ENCODE results near the gene SEC16B.

Gene SEC16B

DNA sequence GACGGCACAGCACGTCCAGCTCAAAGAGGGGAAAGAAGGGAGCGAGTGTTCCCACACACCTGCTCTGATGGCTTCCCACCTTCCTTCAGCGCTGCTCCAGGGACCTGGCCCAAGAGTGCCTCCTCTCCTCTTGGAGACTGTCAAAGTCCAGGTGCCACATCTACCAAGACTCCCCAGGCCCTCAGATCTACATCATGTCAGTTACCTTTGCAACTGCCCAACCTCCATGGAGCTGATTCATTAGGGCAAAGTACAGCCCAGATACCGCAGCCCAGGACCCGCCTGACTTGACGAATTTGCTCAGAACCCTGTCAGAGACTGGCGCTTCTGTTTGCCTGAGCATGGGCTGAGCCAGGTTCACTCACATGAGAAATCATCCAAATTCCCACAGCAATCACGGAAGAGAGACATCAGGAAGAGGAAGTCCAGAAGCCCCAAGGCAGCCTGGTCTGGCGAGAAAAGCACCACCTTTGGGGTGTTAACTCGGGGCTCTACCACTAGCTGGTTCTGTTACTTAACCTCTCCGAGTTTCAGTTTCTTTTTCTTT is at the start of gene SEC16B:
TSS of gene SEC16B (minus strand) at position 234 of the 547 bp plus-strand sequence. CDS start 2,077 bp downstream, outside the sequence.
- TF ChIP-seq, protein P1, sequence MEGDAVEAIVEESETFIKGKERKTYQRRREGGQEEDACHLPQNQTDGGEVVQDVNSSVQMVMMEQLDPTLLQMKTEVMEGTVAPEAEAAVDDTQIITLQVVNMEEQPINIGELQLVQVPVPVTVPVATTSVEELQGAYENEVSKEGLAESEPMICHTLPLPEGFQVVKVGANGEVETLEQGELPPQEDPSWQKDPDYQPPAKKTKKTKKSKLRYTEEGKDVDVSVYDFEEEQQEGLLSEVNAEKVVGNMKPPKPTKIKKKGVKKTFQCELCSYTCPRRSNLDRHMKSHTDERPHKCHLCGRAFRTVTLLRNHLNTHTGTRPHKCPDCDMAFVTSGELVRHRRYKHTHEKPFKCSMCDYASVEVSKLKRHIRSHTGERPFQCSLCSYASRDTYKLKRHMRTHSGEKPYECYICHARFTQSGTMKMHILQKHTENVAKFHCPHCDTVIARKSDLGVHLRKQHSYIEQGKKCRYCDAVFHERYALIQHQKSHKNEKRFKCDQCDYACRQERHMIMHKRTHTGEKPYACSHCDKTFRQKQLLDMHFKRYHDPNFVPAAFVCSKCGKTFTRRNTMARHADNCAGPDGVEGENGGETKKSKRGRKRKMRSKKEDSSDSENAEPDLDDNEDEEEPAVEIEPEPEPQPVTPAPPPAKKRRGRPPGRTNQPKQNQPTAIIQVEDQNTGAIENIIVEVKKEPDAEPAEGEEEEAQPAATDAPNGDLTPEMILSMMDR (IDR thresholded peaks at IDR 0.05; ENCODE audit: borderline replicate concordance, insufficient read depth, low read depth, low read length), result no peak
- H3K4me3 ChIP-seq (ENCODE audit: low read depth, low read length), result no peak within 1 kb of the TSS

DNA sequence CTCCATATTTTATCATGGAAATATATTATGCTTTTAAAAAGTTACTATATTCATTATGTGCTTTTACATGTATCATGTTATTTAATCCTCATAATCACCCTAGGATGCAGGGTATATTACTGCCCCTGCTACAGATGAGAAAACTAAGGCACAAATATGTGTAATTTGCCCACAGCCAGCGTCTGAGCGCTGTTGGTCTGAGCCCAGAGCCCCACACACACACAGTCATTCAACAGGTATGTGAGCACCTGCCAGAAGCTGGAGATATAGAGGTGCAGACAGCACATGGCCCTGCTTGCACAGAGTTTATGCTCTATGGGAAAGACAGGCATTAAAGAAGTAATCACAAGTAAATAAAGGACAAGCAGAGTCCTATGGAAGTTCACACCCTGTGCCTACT is 49.8 kb upstream of the SEC16B start:
- H3K4me3 ChIP-seq (ENCODE audit: low read depth, low read length), result no peak overlapping the region
- TF ChIP-seq, protein P1 (IDR thresholded peaks at IDR 0.05; ENCODE audit: borderline replicate concordance, insufficient read depth, low read depth, low read length), result no peak

GRCh38 chr1:178019208-178019607 is 49.4 kb upstream of the SEC16B start:
- no peak overlapping the region for H3K4me3 ChIP-seq (ENCODE audit: low read depth, low read length)
- TF ChIP-seq, protein P1 (IDR thresholded peaks at IDR 0.05; ENCODE audit: borderline replicate concordance, insufficient read depth, low read depth, low read length), result no peak

DNA sequence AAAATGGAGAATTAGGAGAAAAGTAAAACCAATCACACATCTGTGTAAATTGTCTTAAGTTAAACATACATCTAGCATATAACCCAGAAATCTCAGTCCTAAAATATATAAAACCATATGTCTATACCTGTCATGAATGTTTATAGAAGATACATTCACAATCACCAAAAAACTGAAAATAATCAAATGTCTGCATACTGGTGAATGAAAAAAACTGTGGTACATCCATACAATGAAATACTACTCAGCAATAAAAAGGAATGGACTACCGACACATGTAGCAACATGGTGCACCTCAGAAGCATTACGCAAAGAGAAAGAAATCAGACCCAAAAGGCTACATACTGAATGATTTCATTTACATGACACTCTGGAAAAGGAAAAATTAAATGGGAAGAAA is 47.7 kb upstream of the SEC16B start:
- TF ChIP-seq, protein P1 (IDR thresholded peaks at IDR 0.05; ENCODE audit: borderline replicate concordance, insufficient read depth, low read depth, low read length), result no peak
- no peak overlapping the region for H3K4me3 ChIP-seq (ENCODE audit: low read depth, low read length)

DNA sequence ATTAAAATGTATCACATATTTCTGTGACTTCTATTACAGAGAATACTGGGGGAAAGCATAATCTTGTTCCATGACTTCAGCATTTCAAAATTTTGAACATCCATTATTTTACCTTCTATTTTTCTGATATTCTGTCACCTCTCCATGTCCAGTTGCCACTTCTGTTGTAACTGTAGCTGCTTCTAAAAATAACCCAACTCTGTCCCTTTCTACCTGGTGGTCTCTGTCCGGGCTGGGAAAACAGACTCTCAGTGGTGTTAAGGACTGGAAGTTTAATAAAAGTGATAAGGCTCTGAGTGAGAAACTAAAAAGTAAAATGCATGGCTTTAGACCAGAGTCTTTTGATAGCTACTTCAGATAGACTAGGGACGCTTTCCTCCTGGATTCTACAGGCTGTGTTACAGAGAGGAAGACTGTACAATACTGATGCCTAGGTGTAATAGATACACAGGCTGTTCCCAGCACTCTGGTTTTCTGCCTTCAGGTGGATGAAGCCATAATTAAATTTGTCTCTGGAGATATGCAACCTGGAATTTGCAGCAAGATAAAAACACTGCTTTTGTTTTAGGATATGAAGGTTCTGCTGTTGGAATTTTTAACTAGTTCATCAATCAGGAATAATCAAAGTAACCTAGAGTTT is 42.1 kb upstream of the SEC16B start:
- H3K4me3 ChIP-seq (ENCODE audit: low read depth, low read length), result no peak overlapping the region
- TF ChIP-seq, protein P1 (IDR thresholded peaks at IDR 0.05; ENCODE audit: borderline replicate concordance, insufficient read depth, low read depth, low read length), result no peak

DNA sequence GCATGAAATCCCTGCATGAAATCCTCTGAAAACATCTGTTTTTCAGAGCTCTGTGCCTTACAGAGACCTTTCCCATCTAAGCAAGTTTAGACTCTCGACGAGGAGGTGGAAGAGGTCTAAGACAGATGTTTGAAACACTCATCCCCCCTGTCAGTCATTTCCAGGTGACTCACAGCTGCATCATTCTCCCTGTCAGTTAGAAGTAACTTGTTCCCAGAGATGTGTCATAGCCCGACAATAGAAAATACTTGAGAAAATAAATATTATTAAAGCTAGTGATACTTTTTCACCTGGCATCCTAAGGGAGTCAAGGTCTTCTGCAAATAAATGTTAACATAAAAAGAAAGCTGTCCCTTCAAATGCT is 41.6 kb upstream of the SEC16B start:
- TF ChIP-seq, protein P1 (IDR thresholded peaks at IDR 0.05; ENCODE audit: borderline replicate concordance, insufficient read depth, low read depth, low read length), result no peak
- no peak overlapping the region for H3K4me3 ChIP-seq (ENCODE audit: low read depth, low read length)

Data from GM12875 (cell line).